H9 (cell line): ENCODE data around the gene SGIP1. TPM values are rescaled to one million over a fixed set of nuclear protein-coding genes. Genes with fewer than 3 reads are reported as not detected.

Experiments
- DNase-seq: peaks from one replicate; pipeline ENCODE4 v3.0.0-alpha.2; 2017
- H2AFZ ChIP-seq: one replicate; pipeline ENCODE4 v1.6.1; 2013; ENCODE audit warnings: mild to moderate bottlenecking, low read length, control low read depth, moderate library complexity
- H2AK5ac ChIP-seq: 2 replicates; pipeline ENCODE4 v1.6.1; 2013; ENCODE audit warnings: low read length, control low read depth, mixed read lengths; ENCODE audit not compliant: insufficient read length
- H2BK120ac ChIP-seq: one replicate; pipeline ENCODE4 v1.6.1; 2013; ENCODE audit warnings: low read depth, mild to moderate bottlenecking, low read length, control low read depth, inconsistent platforms; ENCODE audit not compliant: poor library complexity, severe bottlenecking
- H2BK12ac ChIP-seq: 2 replicates; pipeline ENCODE4 v1.6.1; 2013; ENCODE audit warnings: low read length, control low read depth, mixed read lengths, low read depth; ENCODE audit not compliant: insufficient read length
- H2BK15ac ChIP-seq: 2 replicates; pipeline ENCODE4 v1.6.1; 2013; ENCODE audit warnings: low read depth, low read length, control low read depth
- H2BK20ac ChIP-seq: one replicate; pipeline ENCODE4 v1.6.1; 2013; ENCODE audit warnings: low read depth, mild to moderate bottlenecking, low read length, control low read depth, inconsistent platforms; ENCODE audit not compliant: poor library complexity, severe bottlenecking
- H2BK5ac ChIP-seq: 2 replicates; pipeline ENCODE4 v1.6.1; 2013; ENCODE audit warnings: low read length, control low read depth, mixed read lengths; ENCODE audit not compliant: insufficient read length
- H3K14ac ChIP-seq: 2 replicates; pipeline ENCODE4 v1.6.1; 2013; ENCODE audit warnings: low read length, control low read depth; ENCODE audit not compliant: insufficient read depth
- H3K18ac ChIP-seq: 2 replicates; pipeline ENCODE4 v1.6.1; 2013; ENCODE audit warnings: low read depth, mild to moderate bottlenecking, mixed read lengths, low read length, control low read depth; ENCODE audit not compliant: insufficient read length
- H3K23ac ChIP-seq: 2 replicates; pipeline ENCODE4 v1.6.1; 2013; ENCODE audit warnings: low read length, control low read depth, mixed read lengths, low read depth; ENCODE audit not compliant: insufficient read length
- H3K23me2 ChIP-seq: 2 replicates; pipeline ENCODE4 v1.6.1; 2013; ENCODE audit warnings: low read depth, mild to moderate bottlenecking, mixed read lengths, low read length, control low read depth; ENCODE audit not compliant: insufficient read length, poor library complexity, severe bottlenecking
- H3K27ac ChIP-seq: 2 replicates; pipeline ENCODE4 v1.5.1; 2013; ENCODE audit warnings: low read length, control low read depth, mixed read lengths, low read depth; ENCODE audit not compliant: insufficient read length
- H3K27me3 ChIP-seq: 2 replicates; pipeline ENCODE4 v1.6.1; 2013; ENCODE audit warnings: low read length, control low read depth, inconsistent platforms; ENCODE audit not compliant: insufficient read depth
- H3K4ac ChIP-seq: 2 replicates; pipeline ENCODE4 v1.6.1; 2013; ENCODE audit warnings: low read depth, mild to moderate bottlenecking, control low read depth, inconsistent platforms, low read length, moderate library complexity
- H3K4me1 ChIP-seq: 2 replicates; pipeline ENCODE4 v1.6.1; 2013; ENCODE audit warnings: low read length, control low read depth, inconsistent platforms; ENCODE audit not compliant: insufficient read depth
- H3K4me2 ChIP-seq: 2 replicates; pipeline ENCODE4 v1.6.1; 2013; ENCODE audit warnings: low read length, control low read depth, mixed read lengths; ENCODE audit not compliant: insufficient read length, insufficient read depth
- H3K56ac ChIP-seq: 2 replicates; pipeline ENCODE4 v1.6.1; 2013; ENCODE audit warnings: low read depth, mild to moderate bottlenecking, mixed read lengths, low read length, control low read depth; ENCODE audit not compliant: insufficient read length
- H3K79me1 ChIP-seq: 2 replicates; pipeline ENCODE4 v1.6.1; 2013; ENCODE audit warnings: low read depth, mild to moderate bottlenecking, moderate library complexity, low read length, control low read depth, inconsistent platforms; ENCODE audit not compliant: insufficient read depth, poor library complexity, severe bottlenecking
- H3K79me2 ChIP-seq: 2 replicates; pipeline ENCODE4 v1.6.1; 2013; ENCODE audit warnings: low read length, control low read depth, inconsistent platforms; ENCODE audit not compliant: insufficient read depth
- H3K9ac ChIP-seq: 2 replicates; pipeline ENCODE4 v1.6.1; 2013; ENCODE audit warnings: low read length, control low read depth, mixed read lengths; ENCODE audit not compliant: insufficient read length; ENCODE audit errors: extremely low read depth
- H3K9me3 ChIP-seq: one replicate; pipeline ENCODE4 v1.6.1; 2013; ENCODE audit warnings: low read depth, low read length, inconsistent platforms; ENCODE audit not compliant: control insufficient read depth
- H3T11ph ChIP-seq: one replicate; pipeline ENCODE4 v1.6.1; 2013; ENCODE audit warnings: mild to moderate bottlenecking, low read length, control low read depth, inconsistent platforms
- H4K20me1 ChIP-seq: one replicate; pipeline ENCODE4 v1.6.1; 2013; ENCODE audit not compliant: control insufficient read depth, insufficient read length, insufficient read depth
- H4K5ac ChIP-seq: 2 replicates; pipeline ENCODE4 v1.6.1; 2013; ENCODE audit warnings: low read depth, mild to moderate bottlenecking, mixed read lengths, low read length, control low read depth; ENCODE audit not compliant: insufficient read length
- H4K8ac ChIP-seq: replicated peaks from 2 replicates; pipeline ENCODE4 v1.6.1; 2013; ENCODE audit warnings: low read length, control low read depth, mixed read lengths, low read depth; ENCODE audit not compliant: insufficient read length
- H4K91ac ChIP-seq: 2 replicates; pipeline ENCODE4 v1.6.1; 2013; ENCODE audit warnings: low read depth, mild to moderate bottlenecking, moderate library complexity, mixed read lengths, low read length, control low read depth; ENCODE audit not compliant: insufficient read length
- H3K27ac Mint-ChIP-seq, 3 experiments: 2 replicates in 2 of 3; 3 replicates in 1 of 3; pipeline ENCODE4 v1.8.0; 2020 to 2021; ENCODE audit warnings: mixed read lengths in 3 of 3, mild to moderate bottlenecking in 1 of 3, moderate library complexity in 1 of 3
- H3K27me3 Mint-ChIP-seq: 2 replicates; pipeline ENCODE4 v1.8.0; 2021; ENCODE audit warnings: low read depth, mild to moderate bottlenecking, moderate library complexity, mixed read lengths
- H3K36me3 Mint-ChIP-seq, 3 experiments: 2 replicates in 2 of 3; 3 replicates in 1 of 3; pipeline ENCODE4 v1.8.0; 2020 to 2021; ENCODE audit warnings: low read depth in 3 of 3, mixed read lengths in 3 of 3; ENCODE audit not compliant: insufficient read depth in 1 of 3
- H3K4me1 Mint-ChIP-seq, 2 experiments: 2 replicates each; pipeline ENCODE4 v1.8.0; 2020; ENCODE audit warnings: mixed read lengths in 2 of 2
- H3K4me3 Mint-ChIP-seq, 2 experiments: 2 replicates in 1 of 2; 3 replicates in 1 of 2; pipeline ENCODE4 v1.8.0; 2020 to 2021; ENCODE audit warnings: mild to moderate bottlenecking in 2 of 2, mixed read lengths in 2 of 2, moderate library complexity in 1 of 2
- H3K9me3 Mint-ChIP-seq, 2 experiments: 2 replicates in 1 of 2; 3 replicates in 1 of 2; pipeline ENCODE4 v1.8.0; 2020; ENCODE audit warnings: mild to moderate bottlenecking in 2 of 2, mixed read lengths in 2 of 2, moderate library complexity in 1 of 2
- CTCF ChIP-seq: fragments of 200-600 bp; sonication (generic); conservative IDR thresholded peaks from 3 replicates; pipeline ENCODE4 v1.8.0; 2021; ENCODE audit warnings: antibody characterized with exemption, mild to moderate bottlenecking
- total RNA-seq: library from RNA; stranded (reverse); gene quantifications from 2 replicates; pipeline ENCODE4 v1.2.1, GENCODE V29; 2021

SGIP1 gene
- total RNA-seq, 1 experiment from 2014 or later: 1.5 TPM

GRCh38 chr1:66570196-66570595 lies 36.2 kb downstream of the SGIP1 start:
- H4K20me1 ChIP-seq: no peaks in the 10 kb centered on the region
- H3K36me3 Mint-ChIP-seq: no peaks in the 10 kb centered on the region
- H3K27ac Mint-ChIP-seq: no peak overlapping the region

More at GRCh38 chr1:66570196-66570595, 36.2 kb downstream of the SGIP1 start:
- Histone ChIP-seq H4K8ac (no peak overlapping the region), H3K23me2 (no peaks in the 10 kb centered on the region), H2AK5ac (no peak overlapping the region), H3K79me2 (no peaks in the 10 kb centered on the region), H3K14ac (no peak overlapping the region), H2BK12ac (no peak overlapping the region), H3K18ac (no peak overlapping the region), H3K27me3 (no peaks in the 10 kb centered on the region), H3K23ac (no peak overlapping the region), H2AFZ (no peak overlapping the region), H3K4me2 (no peak overlapping the region), H2BK5ac (no peak overlapping the region), H3K9ac (no peak overlapping the region), H3K27ac (no peak overlapping the region), H3K9me3 (no peaks in the 10 kb centered on the region), H2BK20ac (no peak overlapping the region), H2BK120ac (no peak overlapping the region), H3K79me1 (no peaks in the 10 kb centered on the region), H4K91ac (no peak overlapping the region), H3K56ac (no peak overlapping the region), H2BK15ac (no peak overlapping the region), H3K4me1 (peaks cover 2% of the 10 kb centered on the region; the same call in 1 of the 2 replicates), H4K5ac (no peak overlapping the region), H3K4ac (no peak overlapping the region), H3T11ph (no peak overlapping the region)
- Mint-ChIP-seq H3K4me3 (no peak overlapping the region), H3K9me3 (no peaks in the 10 kb centered on the region; a peak in 1 of 5 replicates), H3K4me1 (peaks cover 0 to 6% of the 10 kb centered on the region in 2 experiments; a peak in 1 of 4 replicates), H3K27me3 (no peaks in the 10 kb centered on the region)
- TF ChIP-seq CTCF: no peak
- no peak for DNase-seq
